Measurements from ENCODE around the gene RFC1. TPM values are rescaled to one million over a fixed set of nuclear protein-coding genes. Genes with fewer than 3 reads are reported as not detected.

The RFC1 gene
- total RNA-seq, 1 experiment from 2014 or later: 56.8 TPM

GRCh38 chr4:39305912-39306677 lies 60.1 kb downstream of the RFC1 start:
- Histone ChIP-seq H2BK12ac (ENCODE audit: insufficient read length, low read depth, low read length) (no peak overlapping the region), H2BK120ac (ENCODE audit: low read depth, low read length, poor library complexity, severe bottlenecking) (no peak overlapping the region), H3K79me2 (ENCODE audit: insufficient read depth, low read length) (no peaks in the 10 kb centered on the region), H2AK5ac (ENCODE audit: insufficient read length, low read length) (no peak overlapping the region), H3K23ac (ENCODE audit: insufficient read length, low read depth, low read length) (no peak overlapping the region), H3K9me3 (ENCODE audit: control insufficient read depth, low read depth, low read length) (no peaks in the 10 kb centered on the region), H2AFZ (ENCODE audit: low read length) (no peak overlapping the region), H3K4me2 (ENCODE audit: insufficient read depth, insufficient read length, low read length) (no peak overlapping the region), H4K91ac (ENCODE audit: insufficient read length, low read depth, low read length) (no peak overlapping the region), H2BK20ac (ENCODE audit: low read depth, low read length, poor library complexity, severe bottlenecking) (no peak overlapping the region), H3K18ac (ENCODE audit: insufficient read length, low read depth, low read length) (no peak overlapping the region), H4K20me1 (ENCODE audit: control insufficient read depth, insufficient read depth, insufficient read length) (no peaks in the 10 kb centered on the region), H3K23me2 (ENCODE audit: insufficient read length, low read depth, low read length, poor library complexity, severe bottlenecking) (no peaks in the 10 kb centered on the region), H3K79me1 (ENCODE audit: insufficient read depth, low read depth, low read length, poor library complexity, severe bottlenecking) (no peaks in the 10 kb centered on the region), H4K5ac (ENCODE audit: insufficient read length, low read depth, low read length) (no peak overlapping the region), H3K4ac (ENCODE audit: low read depth, low read length) (no peak overlapping the region), H2BK5ac (ENCODE audit: insufficient read length, low read length) (no peak overlapping the region), H3K4me1 (ENCODE audit: insufficient read depth, low read length) (no peaks in the 10 kb centered on the region), H2BK15ac (ENCODE audit: low read depth, low read length) (no peak overlapping the region), H3K27ac (ENCODE audit: insufficient read length, low read depth, low read length) (no peak overlapping the region), H3K14ac (ENCODE audit: insufficient read depth, low read length) (no peak overlapping the region), H4K8ac (replicated peaks; ENCODE audit: insufficient read length, low read depth, low read length) (no peak overlapping the region), H3K56ac (ENCODE audit: insufficient read length, low read depth, low read length) (no peak overlapping the region), H3K27me3 (ENCODE audit: insufficient read depth, low read length) (no peaks in the 10 kb centered on the region), H3K9ac (ENCODE audit: extremely low read depth, insufficient read length, low read length) (peak overlapping the region; percentile 26), H3T11ph (ENCODE audit: low read length) (no peak overlapping the region)
- Mint-ChIP-seq H3K4me3 (no peak overlapping the region), H3K27me3 (ENCODE audit: low read depth) (no peaks in the 10 kb centered on the region), H3K9me3 (no peaks in the 10 kb centered on the region), H3K36me3 (ENCODE audit: insufficient read depth in 1 of 3, low read depth in 3 of 3) (peaks cover 18 to 62% (median 60%) of the 10 kb centered on the region in 3 experiments; a peak in 6 of 7 replicates), H3K27ac (peak overlapping the region in 1 of 3 experiments; percentile 31; a peak in 1 of 7 replicates), H3K4me1 (no peaks in the 10 kb centered on the region)
- DNase-seq: no peak
- WGBS (ENCODE audit: extremely low coverage, insufficient read length, low lambda C conversion rate): no CpG with 5 or more reads among the region's 14 CpGs
- TF ChIP-seq, protein P1, sequence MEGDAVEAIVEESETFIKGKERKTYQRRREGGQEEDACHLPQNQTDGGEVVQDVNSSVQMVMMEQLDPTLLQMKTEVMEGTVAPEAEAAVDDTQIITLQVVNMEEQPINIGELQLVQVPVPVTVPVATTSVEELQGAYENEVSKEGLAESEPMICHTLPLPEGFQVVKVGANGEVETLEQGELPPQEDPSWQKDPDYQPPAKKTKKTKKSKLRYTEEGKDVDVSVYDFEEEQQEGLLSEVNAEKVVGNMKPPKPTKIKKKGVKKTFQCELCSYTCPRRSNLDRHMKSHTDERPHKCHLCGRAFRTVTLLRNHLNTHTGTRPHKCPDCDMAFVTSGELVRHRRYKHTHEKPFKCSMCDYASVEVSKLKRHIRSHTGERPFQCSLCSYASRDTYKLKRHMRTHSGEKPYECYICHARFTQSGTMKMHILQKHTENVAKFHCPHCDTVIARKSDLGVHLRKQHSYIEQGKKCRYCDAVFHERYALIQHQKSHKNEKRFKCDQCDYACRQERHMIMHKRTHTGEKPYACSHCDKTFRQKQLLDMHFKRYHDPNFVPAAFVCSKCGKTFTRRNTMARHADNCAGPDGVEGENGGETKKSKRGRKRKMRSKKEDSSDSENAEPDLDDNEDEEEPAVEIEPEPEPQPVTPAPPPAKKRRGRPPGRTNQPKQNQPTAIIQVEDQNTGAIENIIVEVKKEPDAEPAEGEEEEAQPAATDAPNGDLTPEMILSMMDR (conservative IDR thresholded peaks at IDR 0.05): no peak
